Effector memory CD4-positive, alpha-beta T cell (primary cell): ENCODE results near the gene DHX16.
A peak's percentile ranks its signal among the peaks of the same experiment; 100 is the strongest.

Experiments
- DNase-seq, 3 donors: peaks; one replicate each; pipeline ENCODE4 v3.0.0-alpha.2; 2020
- H3K27ac ChIP-seq: 2 replicates; pipeline ENCODE4 v1.7.0; 2013; ENCODE audit warnings: mild to moderate bottlenecking, low read length, moderate library complexity; ENCODE audit not compliant: insufficient read depth, poor library complexity, severe bottlenecking
- H3K27me3 ChIP-seq: replicated peaks from 2 replicates; pipeline ENCODE4 v1.7.0; 2013; ENCODE audit warnings: mild to moderate bottlenecking, low read length; ENCODE audit not compliant: insufficient read depth, control insufficient read depth, poor library complexity, severe bottlenecking
- H3K36me3 ChIP-seq: 2 replicates; pipeline ENCODE4 v1.7.0; 2013; ENCODE audit warnings: mild to moderate bottlenecking, low read length, moderate library complexity; ENCODE audit not compliant: control insufficient read depth, insufficient read depth
- H3K4me1 ChIP-seq: 2 replicates; pipeline ENCODE4 v1.7.0; 2013; ENCODE audit warnings: low read length, mild to moderate bottlenecking; ENCODE audit not compliant: control insufficient read depth, insufficient read depth, poor library complexity, severe bottlenecking
- H3K4me3 ChIP-seq: 2 replicates; pipeline ENCODE4 v1.7.0; 2013; ENCODE audit warnings: low read length, low read depth, mild to moderate bottlenecking; ENCODE audit not compliant: insufficient read depth, poor library complexity, severe bottlenecking
- H3K9me3 ChIP-seq: 2 replicates; pipeline ENCODE4 v1.7.0; 2013; ENCODE audit warnings: mild to moderate bottlenecking, low read length, moderate library complexity; ENCODE audit not compliant: control insufficient read depth

DHX16 gene

GRCh38 chr6:30716879-30717128, 44.0 kb upstream of the DHX16 start:
- peaks cover 4% of the 10 kb centered on the region for H3K4me1 ChIP-seq
- DNase-seq, result no peak
- H3K4me3 ChIP-seq, result peak overlapping the region; percentile 60
- H3K36me3 ChIP-seq, result peaks cover 25% of the 10 kb centered on the region
- no peaks in the 10 kb centered on the region for H3K27me3 ChIP-seq
- no peaks in the 10 kb centered on the region for H3K9me3 ChIP-seq
- peak overlapping the region; percentile 83 for H3K27ac ChIP-seq

DNA sequence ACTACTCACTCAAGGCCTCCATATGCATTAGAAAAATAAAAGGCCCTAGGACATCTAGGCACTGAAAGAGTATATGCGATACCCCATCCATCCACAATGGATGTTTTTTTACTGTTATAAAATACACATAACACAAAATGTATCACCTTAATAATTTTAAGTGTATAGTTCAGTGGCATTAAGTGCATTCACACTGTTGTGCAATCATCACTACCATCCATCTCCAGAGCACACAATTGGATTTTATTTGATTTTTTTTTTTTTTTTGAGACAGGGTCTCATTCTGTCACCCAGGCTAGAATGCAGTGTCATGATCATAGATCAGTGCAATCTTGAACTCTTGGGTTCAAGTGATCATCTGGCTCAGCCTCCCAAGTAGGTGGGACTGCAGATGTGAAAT, 41.5 kb upstream of the DHX16 start:
- H3K36me3 ChIP-seq, result peaks cover 30% of the 10 kb centered on the region
- DNase-seq, result no peak
- no peaks in the 10 kb centered on the region for H3K9me3 ChIP-seq
- peaks cover 3% of the 10 kb centered on the region for H3K4me1 ChIP-seq
- no peaks in the 10 kb centered on the region for H3K27me3 ChIP-seq
- no peak overlapping the region for H3K4me3 ChIP-seq
- H3K27ac ChIP-seq, result no peak overlapping the region

- DNase-seq, result no peak
- no peaks in the 10 kb centered on the region for H3K9me3 ChIP-seq
- no peak overlapping the region for H3K27ac ChIP-seq
- peaks cover 39% of the 10 kb centered on the region for H3K36me3 ChIP-seq
- no peak overlapping the region for H3K4me3 ChIP-seq
- H3K4me1 ChIP-seq, result no peaks in the 10 kb centered on the region
- no peaks in the 10 kb centered on the region for H3K27me3 ChIP-seq
Observed at GRCh38 chr6:30712441-30712945, 39.7 kb upstream of the DHX16 start.

DNA sequence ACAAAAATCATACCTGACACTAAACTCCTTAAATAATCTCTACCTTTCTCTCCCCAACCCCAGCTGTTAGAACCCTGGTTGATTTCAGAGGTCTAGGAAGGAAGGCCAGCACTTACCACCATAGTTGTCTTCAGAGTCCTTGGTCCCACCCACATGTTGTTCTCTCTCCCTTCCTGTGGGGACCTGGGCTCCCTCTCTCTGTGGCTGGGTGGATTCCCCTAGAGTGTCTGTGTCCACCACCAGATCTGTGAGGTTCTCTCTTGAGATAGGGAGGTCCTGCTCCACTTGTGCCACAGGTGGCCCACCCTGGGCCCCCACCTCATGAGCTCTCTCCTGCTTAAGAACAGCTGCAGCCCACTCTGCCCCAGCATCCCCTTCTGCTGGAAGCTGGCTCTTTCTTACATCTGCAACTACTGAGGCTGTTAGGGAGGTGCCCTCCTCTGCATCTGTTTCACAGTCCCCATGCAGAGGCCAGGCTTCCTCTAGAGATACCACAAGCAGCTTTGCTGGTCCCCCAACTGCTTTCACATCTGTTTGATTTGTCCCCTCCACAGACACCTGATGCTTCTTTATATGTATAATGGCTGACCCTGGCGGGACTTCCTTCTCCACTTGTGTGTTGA, 39.1 kb upstream of the DHX16 start:
- H3K36me3 ChIP-seq, result peaks cover 41% of the 10 kb centered on the region
- no peaks in the 10 kb centered on the region for H3K4me1 ChIP-seq
- DNase-seq, result no peak
- H3K27me3 ChIP-seq, result no peaks in the 10 kb centered on the region
- no peak overlapping the region for H3K27ac ChIP-seq
- no peaks in the 10 kb centered on the region for H3K9me3 ChIP-seq
- H3K4me3 ChIP-seq, result no peak overlapping the region

GRCh38 chr6:30709101-30709868, 36.5 kb upstream of the DHX16 start:
- no peaks in the 10 kb centered on the region for H3K9me3 ChIP-seq
- H3K4me1 ChIP-seq, result no peaks in the 10 kb centered on the region
- DNase-seq, result no peak
- H3K4me3 ChIP-seq, result no peak overlapping the region
- H3K27me3 ChIP-seq, result no peaks in the 10 kb centered on the region
- no peak overlapping the region for H3K27ac ChIP-seq
- peaks cover 48% of the 10 kb centered on the region for H3K36me3 ChIP-seq

DNA sequence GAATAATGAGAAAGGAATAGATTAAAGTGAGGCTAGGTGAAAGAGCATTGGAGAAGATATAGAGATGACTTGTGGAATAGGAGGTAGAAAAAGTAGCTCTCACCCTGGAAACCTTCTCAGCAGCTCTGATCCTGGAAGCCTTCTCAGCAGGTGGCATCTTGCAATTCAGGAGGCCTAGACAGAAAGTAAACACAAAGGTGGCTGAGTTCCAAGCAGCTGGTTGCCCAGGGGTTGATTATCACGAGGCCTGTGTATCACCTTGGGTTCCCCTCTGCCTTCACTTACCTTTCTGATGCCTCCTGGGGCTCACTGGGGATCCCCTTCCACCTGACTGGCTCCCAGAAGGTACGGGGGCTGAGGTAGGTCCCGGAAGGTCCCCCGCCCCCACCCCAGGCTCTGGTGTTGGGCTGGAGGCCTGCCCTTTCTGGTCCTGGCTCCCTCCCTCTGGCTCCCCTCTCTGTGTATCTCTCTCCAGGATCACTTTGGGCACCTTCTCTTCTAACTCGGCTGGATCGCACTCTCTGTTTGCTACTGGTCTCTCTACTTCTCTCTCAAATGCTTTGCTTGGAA, 34.6 kb upstream of the DHX16 start:
- peaks cover 42% of the 10 kb centered on the region for H3K36me3 ChIP-seq
- DNase-seq, result no peak
- no peak overlapping the region for H3K27ac ChIP-seq
- no peaks in the 10 kb centered on the region for H3K27me3 ChIP-seq
- no peaks in the 10 kb centered on the region for H3K4me1 ChIP-seq
- no peak overlapping the region for H3K4me3 ChIP-seq
- no peaks in the 10 kb centered on the region for H3K9me3 ChIP-seq

- DNase-seq, result no peak
Observed at GRCh38 chr6:30705620-30706019, 32.8 kb upstream of the DHX16 start.

DNA sequence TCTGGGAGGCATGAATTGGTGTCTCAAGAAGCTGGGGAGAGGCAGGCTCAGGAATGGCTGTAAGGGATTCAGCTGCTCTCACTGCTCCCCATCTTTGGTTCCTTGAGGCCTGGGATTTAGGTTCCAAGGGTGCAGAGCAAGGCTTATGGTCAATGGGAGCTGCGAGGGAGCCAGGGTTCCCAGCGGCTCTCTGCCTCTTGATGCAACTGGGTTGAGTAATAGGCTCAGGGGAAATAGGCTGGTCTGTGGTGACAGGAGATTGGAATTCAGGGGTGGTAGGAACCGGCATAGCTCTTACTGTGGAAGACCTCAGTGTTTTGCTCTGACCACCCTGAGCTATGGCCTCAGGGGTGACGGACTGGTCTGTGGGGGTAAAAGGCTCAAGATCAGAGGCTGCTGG, 31.0 kb upstream of the DHX16 start:
- Histone ChIP-seq H3K36me3 (peaks cover 37% of the 10 kb centered on the region), H3K4me1 (no peaks in the 10 kb centered on the region), H3K9me3 (no peaks in the 10 kb centered on the region)

More at GRCh38 chr6:30705620-30706019, 32.8 kb upstream of the DHX16 start:
- Histone ChIP-seq H3K9me3 (no peaks in the 10 kb centered on the region), H3K27ac (no peak overlapping the region), H3K27me3 (no peaks in the 10 kb centered on the region), H3K4me3 (no peak overlapping the region), H3K4me1 (no peaks in the 10 kb centered on the region), H3K36me3 (peaks cover 41% of the 10 kb centered on the region)

GRCh38 chr6:30703011-30703410, 30.2 kb upstream of the DHX16 start:
- Histone ChIP-seq H3K4me3 (no peak overlapping the region), H3K27ac (no peak overlapping the region), H3K4me1 (no peaks in the 10 kb centered on the region), H3K36me3 (peaks cover 33% of the 10 kb centered on the region), H3K27me3 (no peaks in the 10 kb centered on the region), H3K9me3 (no peaks in the 10 kb centered on the region)
- DNase-seq, result no peak

More for the DNA sequence above, 31.0 kb upstream of the DHX16 start:
- Histone ChIP-seq H3K27ac (no peak overlapping the region), H3K4me3 (no peak overlapping the region), H3K27me3 (no peaks in the 10 kb centered on the region)
- DNase-seq, result no peak

DNA sequence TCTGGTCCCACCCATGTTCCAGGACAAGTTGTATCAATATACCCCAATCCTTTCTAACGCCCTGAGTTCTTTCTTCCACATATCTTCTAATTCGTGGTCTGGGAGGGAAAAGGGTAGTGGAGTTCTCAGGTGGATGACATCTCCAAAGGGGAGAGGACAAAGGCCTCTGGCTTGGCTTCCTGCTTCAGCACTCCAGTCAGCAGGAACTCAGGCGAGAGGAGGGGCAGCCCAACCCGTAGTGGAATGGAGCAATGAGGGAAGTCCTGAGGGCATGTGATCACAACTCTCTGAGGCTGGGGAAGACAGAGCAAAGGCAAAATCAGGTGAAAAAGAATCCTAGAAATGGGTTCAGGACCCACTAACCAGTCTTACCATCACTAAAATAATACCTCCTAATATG, 27.5 kb upstream of the DHX16 start:
- Histone ChIP-seq H3K9me3 (no peaks in the 10 kb centered on the region), H3K27ac (no peak overlapping the region), H3K36me3 (peaks cover 22% of the 10 kb centered on the region), H3K4me3 (no peak overlapping the region), H3K27me3 (no peaks in the 10 kb centered on the region), H3K4me1 (no peaks in the 10 kb centered on the region)
- DNase-seq, result no peak
